Measurements from ENCODE around the gene STAT5B. TPM values are rescaled to one million over a fixed set of nuclear protein-coding genes. Genes with fewer than 3 reads are reported as not detected.
A peak's percentile ranks its signal among the peaks of the same experiment; 100 is the strongest.

STAT5B gene
- total and polyA plus RNA-seq, 2 of the 13 experiments (the other 11 are each of a cell fraction or from before 2014, with no cell fraction given): 21.0 to 42.8 TPM

DNA sequence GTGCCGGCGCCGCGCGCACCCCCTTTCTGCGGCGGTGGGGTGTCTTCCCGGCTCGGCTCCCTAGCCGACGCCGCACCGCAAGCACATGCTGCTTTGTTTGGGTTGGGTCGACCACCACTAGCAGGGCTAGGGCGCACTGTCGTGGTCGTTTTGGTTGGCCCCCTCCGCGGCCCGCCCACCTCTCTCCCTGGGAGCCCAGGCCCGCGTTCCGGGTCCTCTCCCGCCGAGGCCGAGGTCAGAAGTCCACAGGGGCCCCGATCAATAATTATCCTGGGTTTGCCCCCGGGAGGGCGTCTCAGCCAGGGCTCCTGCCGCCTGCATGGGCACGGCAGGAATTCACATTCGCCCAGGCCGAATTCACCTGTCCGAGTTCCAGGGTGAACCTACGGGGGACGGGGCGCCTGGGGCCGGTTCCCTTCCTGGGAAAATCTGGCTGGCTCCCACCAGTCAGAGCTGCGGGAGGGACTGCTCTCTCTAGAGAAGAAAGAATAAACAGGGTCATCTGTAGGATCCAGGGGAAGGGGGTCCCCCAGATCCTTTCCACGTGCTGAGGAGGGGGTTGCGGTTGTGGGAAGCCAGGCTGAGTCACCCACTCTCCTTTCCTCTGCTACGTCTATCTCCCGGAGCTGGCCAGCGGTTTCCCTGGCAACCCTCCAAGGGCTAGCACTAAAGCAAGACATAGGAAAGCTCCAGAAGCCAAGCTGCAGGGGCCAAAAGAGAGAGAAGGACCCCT lies 584 bp upstream of the STAT5B start (continued):
- TF ChIP-seq, protein P1, sequence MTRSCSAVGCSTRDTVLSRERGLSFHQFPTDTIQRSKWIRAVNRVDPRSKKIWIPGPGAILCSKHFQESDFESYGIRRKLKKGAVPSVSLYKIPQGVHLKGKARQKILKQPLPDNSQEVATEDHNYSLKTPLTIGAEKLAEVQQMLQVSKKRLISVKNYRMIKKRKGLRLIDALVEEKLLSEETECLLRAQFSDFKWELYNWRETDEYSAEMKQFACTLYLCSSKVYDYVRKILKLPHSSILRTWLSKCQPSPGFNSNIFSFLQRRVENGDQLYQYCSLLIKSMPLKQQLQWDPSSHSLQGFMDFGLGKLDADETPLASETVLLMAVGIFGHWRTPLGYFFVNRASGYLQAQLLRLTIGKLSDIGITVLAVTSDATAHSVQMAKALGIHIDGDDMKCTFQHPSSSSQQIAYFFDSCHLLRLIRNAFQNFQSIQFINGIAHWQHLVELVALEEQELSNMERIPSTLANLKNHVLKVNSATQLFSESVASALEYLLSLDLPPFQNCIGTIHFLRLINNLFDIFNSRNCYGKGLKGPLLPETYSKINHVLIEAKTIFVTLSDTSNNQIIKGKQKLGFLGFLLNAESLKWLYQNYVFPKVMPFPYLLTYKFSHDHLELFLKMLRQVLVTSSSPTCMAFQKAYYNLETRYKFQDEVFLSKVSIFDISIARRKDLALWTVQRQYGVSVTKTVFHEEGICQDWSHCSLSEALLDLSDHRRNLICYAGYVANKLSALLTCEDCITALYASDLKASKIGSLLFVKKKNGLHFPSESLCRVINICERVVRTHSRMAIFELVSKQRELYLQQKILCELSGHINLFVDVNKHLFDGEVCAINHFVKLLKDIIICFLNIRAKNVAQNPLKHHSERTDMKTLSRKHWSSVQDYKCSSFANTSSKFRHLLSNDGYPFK (CRISPR knock-in tag; IDR thresholded peaks at IDR 0.05; ENCODE audit: borderline replicate concordance): peak; percentile 73; the same call in 1 of the 2 replicates
- TF ChIP-seq MTA1 (CRISPR knock-in tag; IDR thresholded peaks at IDR 0.05; ENCODE audit: borderline replicate concordance) (peak; percentile 98), ARHGAP35 (CRISPR knock-in tag; IDR thresholded peaks at IDR 0.05; ENCODE audit: borderline replicate concordance) (no peak; the same call in 1 of the 2 replicates), KDM6A (CRISPR knock-in tag; IDR thresholded peaks at IDR 0.05; ENCODE audit: low read depth) (peak; percentile 65), MLX (CRISPR knock-in tag; IDR thresholded peaks at IDR 0.05) (peak; percentile 76), ZNF275 (CRISPR knock-in tag; IDR thresholded peaks at IDR 0.05; ENCODE audit: borderline replicate concordance) (no peak), SCMH1 (CRISPR knock-in tag; IDR thresholded peaks at IDR 0.05; ENCODE audit: borderline replicate concordance) (no peak), HHEX (CRISPR knock-in tag; IDR thresholded peaks at IDR 0.05) (no peak), MYNN (CRISPR knock-in tag; IDR thresholded peaks at IDR 0.05; ENCODE audit: low read depth) (no peak; the same call in 1 of the 2 replicates), ZNF605 (CRISPR knock-in tag; IDR thresholded peaks at IDR 0.05) (peak; percentile 79; the same call in 1 of the 2 replicates), ESRRA (CRISPR knock-in tag; IDR thresholded peaks at IDR 0.05; ENCODE audit: low read depth) (peak; percentile 90), SNAPC2 (CRISPR knock-in tag; IDR thresholded peaks at IDR 0.05) (0 out of 2 replicates have a peak, but pooled peaks have one; percentile 15), ZNF292 (CRISPR knock-in tag; IDR thresholded peaks at IDR 0.05; ENCODE audit: borderline replicate concordance, low read depth) (peak; percentile 17; the same call in 1 of the 2 replicates), HES4 (CRISPR knock-in tag; IDR thresholded peaks at IDR 0.05; ENCODE audit: borderline replicate concordance) (peak; percentile 85), GABPA (IDR thresholded peaks at IDR 0.05; ENCODE audit: low read depth, low read length) (no peak), GABPA (CRISPR knock-in tag; IDR thresholded peaks at IDR 0.05; ENCODE audit: low read depth) (0 out of 2 replicates have a peak, but pooled peaks have one; percentile 32)
- TF ChIP-seq, protein P2, sequence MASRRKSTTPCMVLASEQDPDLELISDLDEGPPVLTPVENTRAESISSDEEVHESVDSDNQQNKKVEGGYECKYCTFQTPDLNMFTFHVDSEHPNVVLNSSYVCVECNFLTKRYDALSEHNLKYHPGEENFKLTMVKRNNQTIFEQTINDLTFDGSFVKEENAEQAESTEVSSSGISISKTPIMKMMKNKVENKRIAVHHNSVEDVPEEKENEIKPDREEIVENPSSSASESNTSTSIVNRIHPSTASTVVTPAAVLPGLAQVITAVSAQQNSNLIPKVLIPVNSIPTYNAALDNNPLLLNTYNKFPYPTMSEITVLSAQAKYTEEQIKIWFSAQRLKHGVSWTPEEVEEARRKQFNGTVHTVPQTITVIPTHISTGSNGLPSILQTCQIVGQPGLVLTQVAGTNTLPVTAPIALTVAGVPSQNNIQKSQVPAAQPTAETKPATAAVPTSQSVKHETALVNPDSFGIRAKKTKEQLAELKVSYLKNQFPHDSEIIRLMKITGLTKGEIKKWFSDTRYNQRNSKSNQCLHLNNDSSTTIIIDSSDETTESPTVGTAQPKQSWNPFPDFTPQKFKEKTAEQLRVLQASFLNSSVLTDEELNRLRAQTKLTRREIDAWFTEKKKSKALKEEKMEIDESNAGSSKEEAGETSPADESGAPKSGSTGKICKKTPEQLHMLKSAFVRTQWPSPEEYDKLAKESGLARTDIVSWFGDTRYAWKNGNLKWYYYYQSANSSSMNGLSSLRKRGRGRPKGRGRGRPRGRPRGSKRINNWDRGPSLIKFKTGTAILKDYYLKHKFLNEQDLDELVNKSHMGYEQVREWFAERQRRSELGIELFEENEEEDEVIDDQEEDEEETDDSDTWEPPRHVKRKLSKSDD (CRISPR knock-in tag; IDR thresholded peaks at IDR 0.05; ENCODE audit: low read depth): peak; percentile 54
- TF ChIP-seq, protein P3, sequence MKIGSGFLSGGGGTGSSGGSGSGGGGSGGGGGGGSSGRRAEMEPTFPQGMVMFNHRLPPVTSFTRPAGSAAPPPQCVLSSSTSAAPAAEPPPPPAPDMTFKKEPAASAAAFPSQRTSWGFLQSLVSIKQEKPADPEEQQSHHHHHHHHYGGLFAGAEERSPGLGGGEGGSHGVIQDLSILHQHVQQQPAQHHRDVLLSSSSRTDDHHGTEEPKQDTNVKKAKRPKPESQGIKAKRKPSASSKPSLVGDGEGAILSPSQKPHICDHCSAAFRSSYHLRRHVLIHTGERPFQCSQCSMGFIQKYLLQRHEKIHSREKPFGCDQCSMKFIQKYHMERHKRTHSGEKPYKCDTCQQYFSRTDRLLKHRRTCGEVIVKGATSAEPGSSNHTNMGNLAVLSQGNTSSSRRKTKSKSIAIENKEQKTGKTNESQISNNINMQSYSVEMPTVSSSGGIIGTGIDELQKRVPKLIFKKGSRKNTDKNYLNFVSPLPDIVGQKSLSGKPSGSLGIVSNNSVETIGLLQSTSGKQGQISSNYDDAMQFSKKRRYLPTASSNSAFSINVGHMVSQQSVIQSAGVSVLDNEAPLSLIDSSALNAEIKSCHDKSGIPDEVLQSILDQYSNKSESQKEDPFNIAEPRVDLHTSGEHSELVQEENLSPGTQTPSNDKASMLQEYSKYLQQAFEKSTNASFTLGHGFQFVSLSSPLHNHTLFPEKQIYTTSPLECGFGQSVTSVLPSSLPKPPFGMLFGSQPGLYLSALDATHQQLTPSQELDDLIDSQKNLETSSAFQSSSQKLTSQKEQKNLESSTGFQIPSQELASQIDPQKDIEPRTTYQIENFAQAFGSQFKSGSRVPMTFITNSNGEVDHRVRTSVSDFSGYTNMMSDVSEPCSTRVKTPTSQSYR (CRISPR knock-in tag; IDR thresholded peaks at IDR 0.05; ENCODE audit: borderline replicate concordance): no peak
